ENCODE data around the gene PDE11A. TPM values are rescaled to one million over a fixed set of nuclear protein-coding genes. Genes with fewer than 3 reads are reported as not detected.

The PDE11A gene
- 0.13 and 0.25 TPM in 2 replicates for total RNA-seq (2014; rRNA removed; shearing (Covaris generic); ENCODE audit: low replicate concordance)

- Histone ChIP-seq H3K9me3 (no peaks in the 10 kb centered on the region), H3K4me3 (peak within 1 kb of the TSS; percentile 53), H3K27me3 (no peaks in the 10 kb centered on the region), H3K36me3 (no peaks in the 10 kb centered on the region)
- peak; percentile 90 for DNase-seq
These were observed at the start of gene PDE11A for GRCh38 chr2:178072383-178073301. PDE11A (minus strand) TSS chr2:178072777; CDS start chr2:178072437, 340 bp downstream.

- DNase-seq, result no peak
- Histone ChIP-seq H3K27me3 (no peaks in the 10 kb centered on the region), H3K36me3 (peaks cover 36% of the 10 kb centered on the region), H3K4me3 (no peak overlapping the region), H3K9me3 (no peaks in the 10 kb centered on the region)
These were observed 46.8 kb upstream of the PDE11A start for GRCh38 chr2:178119179-178119922.

DNA sequence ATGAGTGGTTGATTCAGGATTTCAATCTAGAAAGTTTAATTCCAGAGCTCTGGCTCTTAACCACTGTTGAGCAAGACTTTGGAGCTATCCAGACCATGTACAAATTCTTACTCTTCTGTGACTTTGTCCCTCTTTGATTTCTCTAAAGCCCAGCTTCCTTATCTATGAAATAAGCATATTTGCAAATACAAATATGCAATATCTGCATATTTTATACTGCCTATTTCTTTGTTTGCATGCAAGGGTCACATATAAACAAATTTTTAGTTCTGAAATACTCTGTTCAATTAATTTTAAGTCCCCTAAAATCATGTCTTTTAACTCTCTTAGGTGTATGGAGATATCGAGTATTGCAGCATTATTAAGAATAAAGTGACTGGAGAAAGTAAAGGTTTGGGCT, 45.1 kb upstream of the PDE11A start:
- Histone ChIP-seq H3K4me3 (no peak overlapping the region), H3K9me3 (no peaks in the 10 kb centered on the region), H3K27me3 (no peaks in the 10 kb centered on the region), H3K36me3 (peaks cover 25% of the 10 kb centered on the region)
- DNase-seq, result no peak

GRCh38 chr2:178115271-178115670, 42.7 kb upstream of the PDE11A start:
- Histone ChIP-seq H3K36me3 (peaks cover 8% of the 10 kb centered on the region), H3K4me3 (no peak overlapping the region), H3K9me3 (no peaks in the 10 kb centered on the region), H3K27me3 (no peaks in the 10 kb centered on the region)
- DNase-seq, result no peak

- Histone ChIP-seq H3K4me3 (no peak overlapping the region), H3K36me3 (peaks cover 8% of the 10 kb centered on the region), H3K9me3 (no peaks in the 10 kb centered on the region), H3K27me3 (no peaks in the 10 kb centered on the region)
- DNase-seq, result no peak
These were observed 41.9 kb upstream of the PDE11A start for GRCh38 chr2:178114462-178114861.

DNA sequence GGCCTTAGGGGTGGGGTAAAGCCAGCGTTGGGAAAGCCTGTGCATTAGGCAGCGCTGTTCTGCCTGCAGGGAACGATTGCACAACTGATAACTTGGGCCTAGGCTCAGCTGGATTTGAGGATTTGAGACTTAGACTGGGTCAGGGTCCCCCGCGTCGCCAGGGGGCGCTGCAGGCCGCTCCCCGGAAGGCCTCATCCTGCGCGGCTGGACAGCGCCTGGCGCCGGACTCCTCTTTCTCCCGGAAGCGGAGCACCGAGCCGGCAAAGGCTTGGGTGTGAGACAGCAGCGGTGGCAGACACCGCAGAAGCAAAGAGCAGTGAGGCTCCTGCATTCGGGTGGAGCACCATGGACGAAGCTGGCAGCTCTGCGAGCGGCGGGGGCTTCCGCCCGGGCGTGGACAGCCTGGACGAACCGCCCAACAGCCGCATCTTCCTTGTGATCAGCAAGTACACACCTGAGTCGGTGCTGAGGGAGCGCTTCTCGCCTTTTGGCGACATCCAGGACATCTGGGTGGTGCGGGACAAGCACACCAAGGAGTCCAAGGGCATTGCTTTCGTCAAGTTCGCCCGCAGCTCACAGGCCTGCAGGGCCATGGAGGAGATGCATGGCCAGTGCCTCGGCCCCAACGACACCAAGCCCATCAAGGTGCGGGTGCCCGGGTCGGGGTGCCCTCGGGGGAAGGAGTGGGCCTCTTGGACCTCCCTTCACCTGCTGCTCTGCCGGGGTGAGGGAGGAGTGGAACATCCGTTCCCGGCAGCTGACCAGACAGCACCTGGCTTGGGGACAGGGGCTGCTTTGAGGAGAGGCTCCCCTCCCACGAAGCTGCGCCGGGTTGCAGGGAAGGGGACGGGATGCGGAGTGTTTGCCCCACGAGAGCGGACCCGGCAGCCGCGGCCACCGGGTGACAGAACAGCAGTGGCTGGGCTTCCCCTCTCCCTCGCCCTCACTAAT, 39.9 kb upstream of the PDE11A start, which contains the start of gene RBM45:
Gene RBM45 (plus strand): TSS at position 236 of the 951 bp plus-strand sequence. CDS start 110 bp downstream, at position 346.
- H3K9me3 ChIP-seq, result no peaks in the 10 kb centered on the region
- H3K27me3 ChIP-seq, result no peaks in the 10 kb centered on the region
- H3K36me3 ChIP-seq, result peaks cover 2% of the 10 kb centered on the region
- DNase-seq, result peak; percentile 91
- H3K4me3 ChIP-seq, result peak within 1 kb of the TSS; percentile 85

GRCh38 chr2:178111743-178112142, 39.2 kb upstream of the PDE11A start:
- Histone ChIP-seq H3K4me3 (peak overlapping the region; percentile 85), H3K9me3 (no peaks in the 10 kb centered on the region), H3K27me3 (no peaks in the 10 kb centered on the region), H3K36me3 (no peaks in the 10 kb centered on the region; the same call in 1 of the 2 replicates)
- no peak for DNase-seq

DNA sequence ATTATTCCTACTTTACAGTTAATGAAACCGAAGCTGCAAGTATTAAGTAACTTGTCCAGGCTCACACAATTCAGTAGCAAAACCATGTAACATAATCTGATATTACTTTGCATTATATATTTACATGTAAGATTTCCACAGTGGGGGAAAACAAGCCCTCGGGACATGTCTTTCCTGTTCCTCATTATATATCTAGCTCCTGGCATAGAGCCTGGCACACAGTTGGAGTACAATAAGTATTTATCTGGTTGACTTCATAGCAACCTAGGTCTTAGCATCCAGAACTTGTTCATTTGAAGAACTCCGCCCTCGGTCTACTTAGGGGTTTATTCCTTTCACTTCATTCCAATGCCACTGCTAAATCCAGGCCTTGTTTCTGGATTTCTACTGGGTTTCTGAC, 38.1 kb upstream of the PDE11A start:
- Histone ChIP-seq H3K27me3 (no peaks in the 10 kb centered on the region), H3K4me3 (no peak overlapping the region), H3K36me3 (no peaks in the 10 kb centered on the region), H3K9me3 (no peaks in the 10 kb centered on the region)
- DNase-seq, result no peak

- Histone ChIP-seq H3K27me3 (no peaks in the 10 kb centered on the region), H3K9me3 (no peaks in the 10 kb centered on the region), H3K36me3 (no peaks in the 10 kb centered on the region)
These were observed 37.2 kb upstream of the PDE11A start for GRCh38 chr2:178109813-178110212.

GRCh38 chr2:178108176-178108575, 35.6 kb upstream of the PDE11A start:
- no peaks in the 10 kb centered on the region for H3K36me3 ChIP-seq
- no peak for DNase-seq
- H3K27me3 ChIP-seq, result no peaks in the 10 kb centered on the region
- no peak overlapping the region for H3K4me3 ChIP-seq
- no peaks in the 10 kb centered on the region for H3K9me3 ChIP-seq

More at GRCh38 chr2:178109813-178110212, 37.2 kb upstream of the PDE11A start:
- DNase-seq, result no peak
- no peak overlapping the region for H3K4me3 ChIP-seq

DNA sequence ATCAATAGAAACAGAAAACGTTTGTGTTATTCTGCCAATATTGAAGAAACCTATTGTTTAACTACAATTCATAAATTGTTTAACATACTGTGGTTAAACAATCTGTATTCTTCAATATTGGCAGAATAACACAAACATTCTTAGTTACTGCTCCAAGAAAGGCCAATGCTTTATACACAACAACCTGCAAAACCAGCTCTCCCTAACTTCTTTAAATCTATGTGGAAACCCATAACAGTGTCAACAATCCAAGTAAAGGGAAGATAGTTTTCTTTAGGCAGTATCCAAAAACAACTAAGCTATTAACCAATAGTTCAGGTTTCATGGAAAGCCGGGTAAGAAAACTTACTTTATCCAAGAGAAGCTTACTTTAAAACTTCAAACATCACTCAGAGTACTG, 33.5 kb upstream of the PDE11A start:
- DNase-seq, result no peak
- H3K27me3 ChIP-seq, result no peaks in the 10 kb centered on the region
- H3K4me3 ChIP-seq, result no peak overlapping the region
- no peaks in the 10 kb centered on the region for H3K36me3 ChIP-seq
- no peaks in the 10 kb centered on the region for H3K9me3 ChIP-seq

GRCh38 chr2:178105566-178105965, 33.0 kb upstream of the PDE11A start:
- H3K4me3 ChIP-seq, result no peak overlapping the region
- DNase-seq, result no peak
- H3K9me3 ChIP-seq, result no peaks in the 10 kb centered on the region
- no peaks in the 10 kb centered on the region for H3K36me3 ChIP-seq
- no peaks in the 10 kb centered on the region for H3K27me3 ChIP-seq

DNA sequence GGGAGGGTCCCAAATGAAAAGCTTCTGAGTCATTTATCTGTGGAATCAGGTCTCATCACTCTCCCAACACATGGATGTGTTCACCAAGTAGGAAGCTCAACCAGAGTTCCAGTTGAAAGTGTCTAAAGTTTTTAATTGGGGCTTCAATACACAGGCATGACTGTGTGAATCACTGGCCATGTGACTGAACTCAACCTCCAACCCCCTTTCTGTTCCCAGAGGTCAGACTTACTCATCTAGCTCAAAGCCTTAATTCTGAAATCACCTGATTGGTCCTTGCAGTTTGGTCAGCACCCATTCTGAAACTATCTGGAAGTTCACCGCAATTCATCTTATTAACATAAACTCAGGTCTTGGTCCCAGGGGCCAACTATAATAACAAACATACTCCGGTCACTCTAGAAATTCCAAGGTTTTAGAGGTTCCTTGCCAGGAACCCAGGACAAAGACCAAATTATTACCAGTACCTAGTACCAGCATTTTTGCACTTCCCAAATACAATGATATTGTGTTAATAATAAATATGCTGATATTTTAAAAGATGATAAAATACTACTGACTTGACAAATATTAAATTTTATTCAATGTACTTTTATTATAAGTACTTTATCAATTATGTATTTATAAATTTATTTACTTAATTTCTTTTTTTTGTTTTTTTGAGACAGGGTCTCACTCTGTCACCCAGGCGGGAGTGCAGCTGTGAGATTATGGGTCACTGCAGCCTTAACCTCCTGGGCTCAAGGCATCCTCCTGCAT, 28.9 kb upstream of the PDE11A start:
- no peaks in the 10 kb centered on the region for H3K27me3 ChIP-seq
- H3K36me3 ChIP-seq, result no peaks in the 10 kb centered on the region
- H3K4me3 ChIP-seq, result no peak overlapping the region
- no peaks in the 10 kb centered on the region for H3K9me3 ChIP-seq
- no peak for DNase-seq

- no peaks in the 10 kb centered on the region for H3K36me3 ChIP-seq
- H3K27me3 ChIP-seq, result no peaks in the 10 kb centered on the region
- no peak overlapping the region for H3K4me3 ChIP-seq
- DNase-seq, result no peak
- no peaks in the 10 kb centered on the region for H3K9me3 ChIP-seq
These were observed 20.9 kb upstream of the PDE11A start for GRCh38 chr2:178093471-178093870.

DNA sequence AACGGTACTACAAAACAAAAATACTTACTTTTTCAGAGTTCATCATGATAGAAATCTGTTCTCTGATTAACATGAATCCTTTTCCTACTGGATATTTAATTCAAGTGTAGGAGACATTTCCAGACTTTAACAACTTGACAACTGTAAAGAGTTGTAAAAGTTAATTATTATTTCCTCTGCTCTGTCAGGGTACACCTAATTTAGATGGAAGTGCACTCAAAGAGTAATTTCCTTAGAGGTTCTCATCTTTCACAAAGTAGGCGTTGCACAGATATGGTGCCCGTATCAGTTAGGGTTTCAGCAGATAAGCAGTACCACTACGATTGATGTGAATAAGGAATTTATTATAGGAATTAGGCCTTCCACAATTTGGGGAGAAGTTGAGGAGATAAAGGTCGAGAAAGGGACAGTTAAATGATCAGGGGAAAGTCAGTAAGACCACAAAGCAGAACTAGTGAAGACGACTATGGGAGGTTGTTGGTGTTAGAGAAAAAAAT, 16.2 kb upstream of the PDE11A start:
- no peaks in the 10 kb centered on the region for H3K36me3 ChIP-seq
- no peaks in the 10 kb centered on the region for H3K27me3 ChIP-seq
- no peaks in the 10 kb centered on the region for H3K9me3 ChIP-seq
- no peak overlapping the region for H3K4me3 ChIP-seq
- DNase-seq, result no peak
